NCI-H2227 (cell line): ENCODE measurements around the gene ACAD11.
"Not testable (repeated sequence)": the region's sequence is repeated elsewhere in the genome, so short reads cannot be mapped to it uniquely, and the experiment has no call there.

Experiments used
- DNase-seq: peaks from one replicate; lab custom pipeline; 2025; ENCODE audit not compliant: unreplicated experiment; lab: John Stamatoyannopoulos, UW

Gene ACAD11

GRCh38 chr3:132605374-132605792 lies 54.2 kb downstream of the ACAD11 start:
- no peak for DNase-seq

- not testable (repeated sequence) for DNase-seq
Observed at GRCh38 chr3:132600614-132601013, 59.0 kb downstream of the ACAD11 start.

GRCh38 chr3:132598181-132598580 lies 61.4 kb downstream of the ACAD11 start:
- no peak for DNase-seq

GRCh38 chr3:132597660-132598059 lies 61.9 kb downstream of the ACAD11 start:
- DNase-seq: no peak

- no peak for DNase-seq
Observed at GRCh38 chr3:132596816-132597433, 62.7 kb downstream of the ACAD11 start, which contains the start of gene ACKR4. Gene ACKR4, plus strand, starts transcription at chr3:132597270. Its CDS starts 3,128 bp downstream, at chr3:132600398.

GRCh38 chr3:132596326-132596725 lies 63.3 kb downstream of the ACAD11 start:
- no peak for DNase-seq

- peak; percentile 7 for DNase-seq
Observed at GRCh38 chr3:132595014-132595413, 64.6 kb downstream of the ACAD11 start.

GRCh38 chr3:132594498-132594897 lies 65.1 kb downstream of the ACAD11 start:
- DNase-seq: no peak

GRCh38 chr3:132593947-132594323 lies 65.7 kb downstream of the ACAD11 start:
- no peak for DNase-seq

GRCh38 chr3:132593241-132593946 lies 66.2 kb downstream of the ACAD11 start:
- no peak for DNase-seq

GRCh38 chr3:132592216-132592615 lies 67.4 kb downstream of the ACAD11 start:
- DNase-seq: no peak

GRCh38 chr3:132587401-132587800 lies 72.2 kb downstream of the ACAD11 start:
- no peak for DNase-seq

GRCh38 chr3:132573797-132574211 lies 85.8 kb downstream of the ACAD11 start:
- no peak for DNase-seq

- no peak for DNase-seq
Observed at GRCh38 chr3:132570016-132570415, 89.6 kb downstream of the ACAD11 start.

- DNase-seq: no peak
Observed at GRCh38 chr3:132569580-132569979, 90.0 kb downstream of the ACAD11 start.

GRCh38 chr3:132569153-132569552 lies 90.5 kb downstream of the ACAD11 start:
- DNase-seq: no peak

- no peak for DNase-seq
Observed at GRCh38 chr3:132568422-132568821, 91.2 kb downstream of the ACAD11 start.

- DNase-seq: no peak
Observed at GRCh38 chr3:132564070-132564465, 95.5 kb downstream of the ACAD11 start.

GRCh38 chr3:132563420-132564069 lies 96.1 kb downstream of the ACAD11 start:
- no peak for DNase-seq

GRCh38 chr3:132561003-132561402 lies 98.6 kb downstream of the ACAD11 start:
- DNase-seq: no peak

GRCh38 chr3:132556508-132557159 lies 103.0 kb downstream of the ACAD11 start:
- DNase-seq: no peak

GRCh38 chr3:132556036-132556386 lies 103.6 kb downstream of the ACAD11 start:
- not testable (repeated sequence) for DNase-seq
